Activated CD4-positive, alpha-beta T cell treated with anti-CD3 and anti-CD28 coated beads for 24 hours (primary cell): ENCODE data around the gene CPNE7.
A peak's percentile ranks its signal among the peaks of the same experiment; 100 is the strongest.
"Not testable (repeated sequence)": the region's sequence is repeated elsewhere in the genome, so short reads cannot be mapped to it uniquely, and the experiment has no call there.

Experiments
- DNase-seq, 2 donors: peaks; one replicate each; pipeline ENCODE4 v3.0.0-alpha.2; 2020; ENCODE audit warnings: low read depth in 2 of 2

CPNE7 gene

GRCh38 chr16:89565506-89566372 is 9.8 kb upstream of the CPNE7 start:
- DNase-seq = peak in 1 of 2 donors; percentile 66

GRCh38 chr16:89567656-89568594 is 7.6 kb upstream of the CPNE7 start:
- DNase-seq = no peak

GRCh38 chr16:89569506-89570341 is 5.8 kb upstream of the CPNE7 start:
- DNase-seq = no peak

- DNase-seq = no peak
Measured at GRCh38 chr16:89570342-89570923, 5.1 kb upstream of the CPNE7 start.

GRCh38 chr16:89570983-89571598 is 4.5 kb upstream of the CPNE7 start:
- DNase-seq = not testable (repeated sequence)

DNA sequence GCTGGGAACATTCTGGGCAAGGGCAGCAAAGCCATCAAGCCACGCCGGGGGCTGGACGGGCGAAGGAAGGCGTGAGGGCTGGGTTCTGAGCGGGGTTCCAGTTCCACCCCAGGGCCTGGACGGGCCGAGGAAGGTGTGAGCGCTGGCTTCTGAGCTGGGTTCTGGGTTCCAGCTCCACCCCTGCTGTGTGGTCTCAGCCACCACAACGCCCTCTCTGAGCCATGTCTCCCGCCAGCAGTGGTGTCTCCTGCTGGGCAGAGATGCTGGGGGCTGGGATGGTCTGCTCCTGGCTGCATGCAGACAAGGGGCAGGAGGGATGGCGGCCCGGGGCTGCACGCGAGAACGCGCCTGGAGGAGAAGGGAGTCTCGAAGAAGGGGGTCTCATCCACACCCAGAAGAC is 3.9 kb upstream of the CPNE7 start:
- DNase-seq = no peak

- DNase-seq = no peak
Measured at GRCh38 chr16:89572073-89572484, 3.5 kb upstream of the CPNE7 start.

DNA sequence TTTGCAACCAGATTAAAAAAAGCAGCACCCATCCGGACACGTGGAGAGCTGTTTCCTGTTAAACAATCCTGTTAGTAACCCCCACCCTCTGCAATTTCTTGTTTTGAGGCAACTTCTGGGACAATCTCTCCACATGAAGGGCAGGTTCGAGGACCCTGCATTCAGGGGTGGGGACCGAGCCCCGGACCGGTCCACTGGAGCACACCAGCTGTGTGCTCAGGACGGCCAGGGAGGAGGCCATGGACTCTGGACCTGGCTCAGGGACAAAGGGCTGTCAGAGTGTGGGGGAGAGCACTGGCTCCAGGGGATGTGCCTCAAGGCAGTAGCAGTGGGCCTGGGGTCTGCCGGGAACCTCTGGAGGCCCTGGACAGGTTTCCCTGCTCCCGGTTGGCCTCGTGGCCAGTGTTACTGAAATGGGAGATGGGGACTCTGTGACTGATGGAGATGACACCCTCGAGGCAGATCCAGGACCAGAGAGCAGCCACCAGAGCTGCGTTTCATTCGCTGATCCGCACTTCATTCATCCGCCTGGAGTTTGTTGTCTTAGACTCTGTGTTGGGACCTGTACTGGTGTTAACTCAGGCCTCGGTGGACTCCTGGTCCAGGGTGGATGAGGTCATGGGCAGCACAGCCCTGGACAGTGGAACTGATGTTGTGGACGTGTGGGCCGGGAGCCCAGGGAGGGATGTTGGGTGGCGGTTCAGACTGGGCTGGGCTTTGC is 2.9 kb upstream of the CPNE7 start:
- no peak for DNase-seq

- no peak for DNase-seq
Measured at GRCh38 chr16:89573826-89574680, 1.5 kb upstream of the CPNE7 start.

GRCh38 chr16:89574681-89575246 is 794 bp upstream of the CPNE7 start:
- peak in 1 of 2 donors; percentile 39 for DNase-seq

GRCh38 chr16:89576153-89577054 is 846 bp downstream of the CPNE7 start:
- DNase-seq = no peak

DNA sequence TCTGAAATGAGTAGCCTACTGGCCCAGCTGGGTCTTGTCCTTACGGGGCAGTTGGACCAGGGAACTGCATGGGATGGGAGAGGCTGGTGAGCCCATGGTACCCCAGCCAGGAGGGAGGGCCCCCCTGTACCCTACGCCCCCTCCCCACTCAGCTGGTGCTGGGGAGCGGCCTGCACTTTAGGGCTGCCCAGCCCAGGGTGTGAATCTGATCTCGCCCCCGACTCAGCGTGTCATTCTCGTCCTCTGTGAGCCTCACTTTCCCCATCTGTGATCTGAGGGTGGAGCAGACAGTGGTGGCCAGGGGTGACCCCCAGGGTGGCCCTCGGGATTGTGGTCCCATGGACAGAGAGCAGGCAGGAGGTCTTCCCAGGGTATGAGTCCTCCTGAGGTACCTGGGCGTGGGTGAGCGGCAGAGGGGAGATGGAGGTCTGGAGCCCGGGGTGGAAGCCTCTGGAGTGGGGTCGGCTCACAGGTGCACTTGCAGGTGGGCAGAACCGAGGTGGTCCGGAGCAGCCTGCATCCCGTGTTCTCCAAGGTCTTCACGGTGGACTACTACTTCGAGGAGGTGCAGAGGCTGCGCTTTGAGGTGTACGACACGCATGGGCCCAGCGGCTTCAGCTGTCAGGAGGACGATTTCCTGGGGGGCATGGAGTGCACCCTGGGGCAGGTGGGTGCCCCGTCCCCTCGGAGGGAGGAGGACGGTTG is 1.6 kb downstream of the CPNE7 start:
- DNase-seq = no peak

- DNase-seq = no peak
Measured at GRCh38 chr16:89579351-89579750, 3.8 kb downstream of the CPNE7 start.

- DNase-seq = no peak
Measured at GRCh38 chr16:89581045-89581695, 5.6 kb downstream of the CPNE7 start.

GRCh38 chr16:89581861-89582563 is 6.5 kb downstream of the CPNE7 start:
- DNase-seq = no peak

DNA sequence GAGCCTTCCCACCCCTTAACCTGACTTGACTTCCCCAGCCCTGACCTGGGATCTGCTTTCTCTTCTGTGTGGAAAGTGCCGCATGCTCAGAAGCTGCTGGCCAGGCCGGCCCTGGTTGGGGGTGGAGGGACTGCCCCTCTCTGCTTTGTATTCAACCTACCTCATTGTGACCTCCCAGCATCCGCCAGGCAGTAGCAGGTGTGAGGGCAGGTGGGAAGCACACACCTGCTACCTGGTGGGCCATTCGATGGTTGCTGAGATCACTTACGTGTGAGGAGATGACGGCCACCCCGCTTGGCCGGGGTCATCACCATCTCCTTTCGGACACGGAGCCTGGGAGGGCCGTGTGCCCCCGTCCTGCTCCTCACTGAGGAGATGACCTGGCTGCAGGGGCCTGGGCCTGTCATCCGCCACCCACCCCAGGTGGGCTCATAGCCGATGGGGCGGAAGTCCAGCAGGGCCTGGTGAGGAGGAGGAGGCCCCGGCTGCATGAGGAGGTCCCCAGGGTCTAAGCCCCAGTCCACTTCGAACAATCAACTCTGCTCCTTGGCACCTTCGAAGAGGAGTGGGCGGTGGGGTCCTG is 7.1 kb downstream of the CPNE7 start:
- no peak for DNase-seq
